Activated CD4-positive, alpha-beta memory T cell treated with anti-CD3 and anti-CD28 coated beads for 36 hours (primary cell): ENCODE results near the gene CCDC47. TPM values are rescaled to one million over a fixed set of nuclear protein-coding genes. Genes with fewer than 3 reads are reported as not detected.
A peak's percentile ranks its signal among the peaks of the same experiment; 100 is the strongest.

Experiments
- CTCF ChIA-PET: fragments of 350-600 bp; sonication (Branson Sonifier 250); formaldehyde crosslinking; loops from one replicate; lab custom pipeline; 2021; ENCODE audit warnings: antibody characterized with exemption, inconsistent platforms; lab: Charles Lee
- POLR2A ChIA-PET: fragments of 350-600 bp; sonication (Branson Sonifier 250); formaldehyde crosslinking; loops from one replicate; lab custom pipeline; 2021; ENCODE audit warnings: antibody characterized with exemption; lab: Charles Lee
- DNase-seq: peaks from one replicate; pipeline ENCODE4 v3.0.0-alpha.2; 2020
- H3K27ac Mint-ChIP-seq: one replicate; pipeline ENCODE4 v1.8.0; 2021; ENCODE audit warnings: mixed read lengths
- H3K27me3 Mint-ChIP-seq: one replicate; pipeline ENCODE4 v1.8.0; 2021; ENCODE audit warnings: mixed read lengths
- H3K36me3 Mint-ChIP-seq: one replicate; pipeline ENCODE4 v1.8.0; 2021; ENCODE audit warnings: mixed read lengths
- H3K4me1 Mint-ChIP-seq: one replicate; pipeline ENCODE4 v1.8.0; 2021; ENCODE audit warnings: low read depth, mixed read lengths
- H3K4me3 Mint-ChIP-seq: one replicate; pipeline ENCODE4 v1.8.0; 2021; ENCODE audit warnings: mild to moderate bottlenecking, mixed read lengths
- H3K9me3 Mint-ChIP-seq: one replicate; pipeline ENCODE4 v1.8.0; 2021; ENCODE audit warnings: mixed read lengths
- intact Hi-C: fragments of 100-400 bp; cut with micrococcal nuclease; formaldehyde crosslinking; loops from one replicate; pipeline ENCODE4 v1.15.1; 2023
- total RNA-seq, 2 experiments: library from RNA; stranded (reverse); gene quantifications; one replicate each; pipeline ENCODE4 v1.2.3, GENCODE V29; 2021

CCDC47 gene
- total RNA-seq, 2 experiments from 2014 or later, result 57.6 to 60.5 TPM

DNA sequence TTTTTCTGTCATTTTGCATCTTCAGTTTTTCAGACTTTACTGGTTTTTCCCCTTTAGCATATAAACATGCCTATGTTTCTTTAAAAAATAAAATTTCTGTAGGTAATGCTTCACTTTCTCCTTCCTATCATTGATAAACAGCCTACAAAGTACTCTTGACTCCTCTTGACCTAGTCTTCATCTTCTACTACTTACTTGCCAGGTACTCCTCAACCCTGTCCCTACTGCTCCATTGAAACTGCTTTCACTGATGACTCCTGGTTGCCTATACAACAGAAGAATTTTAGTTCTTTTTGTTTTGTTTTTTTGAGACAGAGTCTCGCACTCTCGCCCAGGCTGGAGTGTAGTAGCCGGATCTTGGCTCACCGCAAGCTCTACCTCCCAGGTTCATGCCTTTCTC lies 7.5 kb upstream of the CCDC47 start:
- ChIA-PET CTCF (interaction anchor here (1.0 kb wide), 1 partner anchor 355 kb away, joined by 3 read pairs; no protein-coding TSS in a partner anchor), POLR2A (interaction anchor here (0.7 kb wide), 1 partner anchor 61 kb away, joined by 3 read pairs; no protein-coding TSS in a partner anchor)
- Mint-ChIP-seq H3K9me3 (no peaks in the 10 kb centered on the region), H3K27me3 (no peaks in the 10 kb centered on the region), H3K36me3 (peaks cover 11% of the 10 kb centered on the region), H3K4me3 (no peak overlapping the region), H3K27ac (peak overlapping the region; percentile 28), H3K4me1 (peaks cover 68% of the 10 kb centered on the region)
- intact Hi-C loops, result no loop called here
- DNase-seq, result no peak

DNA sequence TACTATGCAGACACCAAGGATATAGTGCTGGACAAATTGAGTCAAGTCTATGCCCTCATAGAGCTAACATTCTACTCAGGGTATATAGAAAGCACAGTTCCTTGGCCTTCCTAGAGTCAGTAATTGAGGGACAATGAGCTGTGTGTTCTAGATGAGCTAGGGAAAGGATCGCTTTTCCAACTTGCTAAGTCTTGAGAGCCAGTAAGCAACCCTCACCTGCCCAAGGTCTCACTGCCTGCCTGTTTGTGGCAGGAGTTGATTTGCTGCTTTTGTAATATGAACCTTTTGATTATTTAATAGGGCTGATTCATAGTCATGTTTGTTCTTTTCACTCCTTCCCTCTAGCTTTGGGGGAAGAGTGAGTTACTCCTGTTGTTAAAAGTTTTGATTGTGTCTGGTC lies 7.1 kb upstream of the CCDC47 start:
- H3K36me3 Mint-ChIP-seq, result peaks cover 12% of the 10 kb centered on the region
- H3K4me1 Mint-ChIP-seq, result peaks cover 69% of the 10 kb centered on the region
- intact Hi-C loops, result no loop called here
- DNase-seq, result no peak
- ChIA-PET POLR2A (interaction anchor here (0.7 kb wide), 2 partner anchors 43 to 60 kb away, joined by 3 read pairs; no protein-coding TSS in a partner anchor), CTCF (interaction anchor here (1.0 kb wide), 1 partner anchor 354 kb away, joined by 3 read pairs; no protein-coding TSS in a partner anchor)
- no peaks in the 10 kb centered on the region for H3K9me3 Mint-ChIP-seq
- H3K4me3 Mint-ChIP-seq, result no peak overlapping the region
- peak overlapping the region; percentile 28 for H3K27ac Mint-ChIP-seq
- no peaks in the 10 kb centered on the region for H3K27me3 Mint-ChIP-seq

DNA sequence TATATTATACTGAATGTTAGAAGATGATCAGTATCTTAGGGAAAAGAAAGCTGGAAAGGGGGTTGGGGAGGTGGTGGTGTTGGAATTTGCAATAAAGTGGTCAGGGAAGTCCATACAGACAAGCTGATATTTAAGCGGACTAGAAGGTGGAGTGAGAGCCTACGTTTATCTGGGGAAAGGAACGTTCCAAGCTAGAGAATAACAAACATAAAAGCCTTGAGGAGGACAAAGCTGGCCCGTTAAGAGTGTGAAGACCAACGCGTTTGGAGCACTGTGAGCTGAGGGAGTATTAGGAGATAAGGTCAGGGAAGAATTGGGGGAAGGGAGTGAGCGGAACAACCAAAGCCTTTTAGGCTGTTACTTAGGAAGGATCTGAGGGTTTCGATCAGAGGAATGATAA lies 2.0 kb upstream of the CCDC47 start:
- H3K4me3 Mint-ChIP-seq, result peak overlapping the region; percentile 95
- H3K9me3 Mint-ChIP-seq, result no peaks in the 10 kb centered on the region
- peak overlapping the region; percentile 52 for H3K27ac Mint-ChIP-seq
- POLR2A ChIA-PET, result interaction anchor here (0.6 to 4.1 kb wide), 13 partner anchors 8 to 340 kb away, joined by 3 to 22 read pairs (median 4); partner anchors contain the start of genes FTSJ3, MAP3K3 and PSMC5
- H3K27me3 Mint-ChIP-seq, result no peaks in the 10 kb centered on the region
- intact Hi-C loops, result loop anchor here (2.0 to 10.0 kb wide), 3 partner anchors 225 to 729 kb away; partner anchors contain the start of genes CEP95, DCAF7 and DDX5
- CTCF ChIA-PET, result interaction anchor here (0.6 to 3.0 kb wide), 9 partner anchors 14 to 349 kb away, joined by 3 to 11 read pairs (median 3); no protein-coding TSS in a partner anchor
- H3K4me1 Mint-ChIP-seq, result peaks cover 53% of the 10 kb centered on the region
- no peak for DNase-seq
- H3K36me3 Mint-ChIP-seq, result peaks cover 28% of the 10 kb centered on the region

DNA sequence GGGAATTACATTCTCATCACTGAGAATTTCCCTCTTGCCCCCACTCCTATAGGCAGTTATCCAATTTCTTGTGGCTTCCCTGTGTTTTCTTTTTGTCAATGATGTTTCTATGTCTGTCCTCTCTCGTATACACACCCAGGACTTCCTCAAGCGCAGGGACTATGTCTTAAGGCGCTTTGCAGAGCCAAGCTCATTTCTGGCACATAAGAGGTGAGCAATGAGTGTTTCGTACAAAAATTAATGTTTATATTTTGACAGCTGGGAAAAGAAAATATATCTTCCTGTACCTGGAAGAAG lies 1.5 kb upstream of the CCDC47 start:
- DNase-seq, result peak; percentile 24
- peaks cover 25% of the 10 kb centered on the region for H3K36me3 Mint-ChIP-seq
- peaks cover 53% of the 10 kb centered on the region for H3K4me1 Mint-ChIP-seq
- intact Hi-C loops, result loop anchor here (1.0 to 10.0 kb wide), 4 partner anchors 153 to 730 kb away; partner anchors contain the start of genes CEP95, DCAF7, DDX5 and MAP3K3
- ChIA-PET CTCF (interaction anchor here (0.6 to 3.0 kb wide), 9 partner anchors 10 to 349 kb away, joined by 3 to 11 read pairs (median 3); partner anchors contain the start of gene LIMD2), POLR2A (interaction anchor here (0.6 to 4.1 kb wide), 15 partner anchors 9 to 339 kb away, joined by 3 to 34 read pairs (median 4); partner anchors contain the start of genes FTSJ3, MAP3K3 and PSMC5)
- peak overlapping the region; percentile 95 for H3K4me3 Mint-ChIP-seq
- no peaks in the 10 kb centered on the region for H3K27me3 Mint-ChIP-seq
- peak overlapping the region; percentile 100 for H3K27ac Mint-ChIP-seq
- H3K9me3 Mint-ChIP-seq, result no peaks in the 10 kb centered on the region

DNA sequence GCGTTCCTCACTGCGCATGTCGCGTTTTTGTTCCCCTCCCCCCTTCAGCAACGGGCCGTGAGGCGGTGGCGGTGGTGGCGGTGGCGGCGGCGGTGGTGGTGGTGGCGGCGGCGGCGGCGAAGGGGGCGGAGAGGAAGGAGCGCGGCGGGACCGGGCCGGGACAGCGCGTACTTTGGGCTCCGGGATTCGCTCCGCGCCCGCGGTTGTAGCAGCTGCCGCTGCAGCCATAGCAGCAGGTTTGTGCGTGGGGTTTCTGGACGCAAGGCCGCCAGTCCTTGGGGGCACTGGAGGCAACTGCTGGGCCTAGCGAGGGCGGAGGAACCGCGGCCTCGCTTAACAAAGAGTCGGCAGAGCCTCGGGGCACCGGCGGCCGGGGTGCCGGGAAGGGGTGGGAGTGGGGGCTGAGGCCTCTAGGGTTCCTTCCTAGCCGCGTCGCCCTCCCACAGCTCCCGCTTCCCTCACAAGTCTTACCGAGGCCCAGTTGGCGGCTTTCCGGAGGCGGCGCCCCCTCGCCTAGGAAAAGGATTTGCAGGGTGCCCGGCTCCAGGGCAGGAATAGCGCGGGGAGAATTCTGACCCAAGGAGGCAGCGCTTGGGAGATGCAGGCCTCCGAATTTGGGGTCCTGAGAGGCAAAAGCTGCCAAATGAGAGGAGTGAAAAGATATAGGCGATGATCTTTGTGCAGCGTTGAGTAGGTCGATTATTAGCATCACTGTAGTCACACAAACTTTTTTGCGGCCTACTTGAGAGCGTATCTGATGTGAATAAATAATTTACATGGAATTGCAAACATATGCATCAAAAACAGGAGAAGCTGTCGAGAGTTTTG lies 958 bp upstream of the CCDC47 start, which contains the start of gene DDX42:
Gene DDX42 (plus strand): TSS at position 30 of the 828 bp plus-strand sequence. CDS start 12,880 bp downstream, outside the sequence.
- no peaks in the 10 kb centered on the region for H3K27me3 Mint-ChIP-seq
- intact Hi-C loops, result loop anchor here (1.0 to 10.0 kb wide), 4 partner anchors 152 to 730 kb away; partner anchors contain the start of genes CEP95, DCAF7, DDX5 and MAP3K3
- peak within 1 kb of the TSS; percentile 100 for H3K27ac Mint-ChIP-seq
- H3K9me3 Mint-ChIP-seq, result no peaks in the 10 kb centered on the region
- DNase-seq, result peak; percentile 94
- H3K36me3 Mint-ChIP-seq, result peaks cover 21% of the 10 kb centered on the region
- CTCF ChIA-PET, result interaction anchor here (0.7 to 2.4 kb wide), 10 partner anchors 10 to 152 kb away, joined by 3 to 7 read pairs (median 3); partner anchors contain the start of genes LIMD2, MAP3K3 and STRADA
- H3K4me3 Mint-ChIP-seq, result peak within 1 kb of the TSS; percentile 95
- H3K4me1 Mint-ChIP-seq, result peaks cover 50% of the 10 kb centered on the region
- POLR2A ChIA-PET, result interaction anchor here (0.6 to 4.1 kb wide), 20 partner anchors 9 to 731 kb away, joined by 3 to 34 read pairs (median 5); partner anchors contain the start of genes FTSJ3, LIMD2, MAP3K3 and PSMC5

DNA sequence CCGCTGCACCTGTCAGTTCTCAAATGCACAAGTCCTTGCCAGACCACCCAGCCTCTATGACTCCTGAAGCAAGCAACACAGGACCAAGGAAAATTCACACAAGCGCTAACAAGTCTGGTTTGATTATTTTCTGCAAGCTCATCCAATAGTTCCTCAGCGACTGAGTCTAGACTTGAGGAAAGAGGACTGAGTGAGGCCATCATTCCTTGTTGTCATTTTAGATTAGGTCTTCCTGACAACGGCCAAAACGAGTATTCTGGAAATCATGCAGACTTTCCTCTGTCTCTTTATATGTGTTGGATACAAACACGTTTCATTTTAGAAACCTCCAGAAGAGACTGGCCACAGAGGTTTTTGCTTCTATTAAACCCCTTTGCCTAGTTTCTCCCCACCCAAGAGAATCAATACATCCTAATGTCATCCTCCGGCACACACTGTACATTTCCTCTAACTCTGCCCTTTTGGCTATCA lies 561 bp downstream of the CCDC47 start:
- Mint-ChIP-seq H3K4me3 (peak overlapping the region; percentile 95), H3K27me3 (no peaks in the 10 kb centered on the region), H3K27ac (peak overlapping the region; percentile 100), H3K9me3 (no peaks in the 10 kb centered on the region), H3K4me1 (peaks cover 48% of the 10 kb centered on the region), H3K36me3 (peaks cover 23% of the 10 kb centered on the region)
- ChIA-PET CTCF (interaction anchor here (1.2 to 2.4 kb wide), 2 partner anchors 31 to 76 kb away, joined by 4 to 7 read pairs; partner anchors contain the start of gene STRADA), POLR2A (interaction anchor here (1.3 to 4.1 kb wide), 8 partner anchors 17 to 733 kb away, joined by 5 to 34 read pairs (median 14); partner anchors contain the start of genes FTSJ3, LIMD2 and PSMC5)
- no peak for DNase-seq
- intact Hi-C loops, result loop anchor here (1.0 to 10.0 kb wide), 6 partner anchors 32 to 732 kb away; partner anchors contain the start of genes CEP95, DDX5, FTSJ3 and PSMC5

DNA sequence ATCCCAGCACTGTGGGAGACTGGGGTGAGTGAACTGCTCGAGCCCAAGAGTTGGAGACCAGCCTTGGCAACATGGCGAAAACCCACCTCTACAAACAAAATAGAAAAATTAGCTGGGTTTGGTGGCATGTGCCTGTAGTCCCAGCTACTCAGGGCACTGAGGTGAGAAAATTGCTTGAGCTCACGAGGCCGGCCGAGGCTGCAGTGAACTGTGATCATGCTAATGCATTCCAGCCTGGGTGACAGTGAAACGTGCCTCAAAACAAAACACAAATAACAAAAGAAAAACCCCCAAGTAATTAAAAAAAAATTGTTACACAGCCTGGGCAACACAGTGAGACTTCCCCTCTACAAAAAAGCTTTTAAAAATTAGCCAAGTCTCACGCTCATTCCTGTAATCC lies 5.0 kb downstream of the CCDC47 start:
- Mint-ChIP-seq H3K27ac (no peak overlapping the region), H3K27me3 (no peaks in the 10 kb centered on the region), H3K4me3 (no peak overlapping the region), H3K36me3 (peaks cover 27% of the 10 kb centered on the region), H3K4me1 (peaks cover 40% of the 10 kb centered on the region), H3K9me3 (no peaks in the 10 kb centered on the region)
- intact Hi-C loops, result no loop called here
- CTCF ChIA-PET, result no interaction called here
- no peak for DNase-seq
- POLR2A ChIA-PET, result interaction anchor here (1.2 kb wide), 1 partner anchor 30 kb away, joined by 3 read pairs; no protein-coding TSS in a partner anchor

DNA sequence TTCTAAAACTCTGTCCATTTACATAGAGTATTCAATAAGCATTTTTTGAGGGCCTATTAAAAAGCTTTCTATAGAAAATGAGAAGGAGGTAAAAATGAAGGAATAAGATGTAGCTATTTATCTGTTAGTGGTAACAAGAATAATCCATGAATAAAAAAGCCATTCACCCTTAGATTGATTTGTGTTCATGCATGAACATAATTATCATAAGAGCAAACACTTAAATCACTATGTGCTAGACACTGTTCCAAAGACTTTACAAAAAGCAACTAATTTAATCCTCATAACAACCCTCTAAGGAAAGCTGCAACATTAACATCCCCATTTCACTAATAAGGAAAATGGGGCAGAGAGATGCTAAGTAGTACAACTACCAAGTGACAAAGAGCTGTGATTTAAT lies 6.6 kb downstream of the CCDC47 start:
- intact Hi-C loops, result no loop called here
- ChIA-PET CTCF (interaction anchor here (0.6 to 0.9 kb wide), 2 partner anchors 22 to 36 kb away, joined by 3 read pairs; no protein-coding TSS in a partner anchor), POLR2A (no interaction called here)
- Mint-ChIP-seq H3K27ac (no peak overlapping the region), H3K36me3 (peaks cover 28% of the 10 kb centered on the region), H3K27me3 (no peaks in the 10 kb centered on the region), H3K4me1 (peaks cover 37% of the 10 kb centered on the region), H3K4me3 (no peak overlapping the region), H3K9me3 (no peaks in the 10 kb centered on the region)
- DNase-seq, result no peak

DNA sequence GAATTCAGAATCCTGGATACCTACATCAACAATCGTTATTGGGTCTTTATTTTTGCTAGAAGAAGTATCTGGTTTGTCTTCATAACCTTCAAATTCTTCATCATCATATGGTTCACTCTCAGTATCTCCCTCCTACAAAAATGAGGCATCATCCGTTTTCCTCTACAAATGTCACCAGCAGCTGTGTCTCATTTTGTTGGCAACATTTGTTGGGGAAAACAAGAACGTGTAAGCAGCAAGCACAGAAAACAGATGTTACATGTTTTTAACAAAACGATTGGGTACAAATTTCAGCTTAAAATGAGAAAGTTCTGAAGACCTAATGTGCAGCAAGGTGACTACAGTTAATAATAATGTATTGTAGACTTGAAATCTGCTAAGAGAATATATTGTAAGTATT lies 8.7 kb downstream of the CCDC47 start:
- H3K27me3 Mint-ChIP-seq, result no peaks in the 10 kb centered on the region
- H3K9me3 Mint-ChIP-seq, result no peaks in the 10 kb centered on the region
- peaks cover 38% of the 10 kb centered on the region for H3K36me3 Mint-ChIP-seq
- no peak for DNase-seq
- ChIA-PET POLR2A (interaction anchor here (2.0 kb wide), 1 partner anchor 10 kb away, joined by 8 read pairs; the partner anchor contains the start of genes CCDC47 and DDX42), CTCF (interaction anchor here (0.7 to 1.2 kb wide), 2 partner anchors 9 to 84 kb away, joined by 3 read pairs; partner anchors contain the start of genes CCDC47 and DDX42)
- peaks cover 30% of the 10 kb centered on the region for H3K4me1 Mint-ChIP-seq
- H3K27ac Mint-ChIP-seq, result no peak overlapping the region
- intact Hi-C loops, result no loop called here
- H3K4me3 Mint-ChIP-seq, result no peak overlapping the region

DNA sequence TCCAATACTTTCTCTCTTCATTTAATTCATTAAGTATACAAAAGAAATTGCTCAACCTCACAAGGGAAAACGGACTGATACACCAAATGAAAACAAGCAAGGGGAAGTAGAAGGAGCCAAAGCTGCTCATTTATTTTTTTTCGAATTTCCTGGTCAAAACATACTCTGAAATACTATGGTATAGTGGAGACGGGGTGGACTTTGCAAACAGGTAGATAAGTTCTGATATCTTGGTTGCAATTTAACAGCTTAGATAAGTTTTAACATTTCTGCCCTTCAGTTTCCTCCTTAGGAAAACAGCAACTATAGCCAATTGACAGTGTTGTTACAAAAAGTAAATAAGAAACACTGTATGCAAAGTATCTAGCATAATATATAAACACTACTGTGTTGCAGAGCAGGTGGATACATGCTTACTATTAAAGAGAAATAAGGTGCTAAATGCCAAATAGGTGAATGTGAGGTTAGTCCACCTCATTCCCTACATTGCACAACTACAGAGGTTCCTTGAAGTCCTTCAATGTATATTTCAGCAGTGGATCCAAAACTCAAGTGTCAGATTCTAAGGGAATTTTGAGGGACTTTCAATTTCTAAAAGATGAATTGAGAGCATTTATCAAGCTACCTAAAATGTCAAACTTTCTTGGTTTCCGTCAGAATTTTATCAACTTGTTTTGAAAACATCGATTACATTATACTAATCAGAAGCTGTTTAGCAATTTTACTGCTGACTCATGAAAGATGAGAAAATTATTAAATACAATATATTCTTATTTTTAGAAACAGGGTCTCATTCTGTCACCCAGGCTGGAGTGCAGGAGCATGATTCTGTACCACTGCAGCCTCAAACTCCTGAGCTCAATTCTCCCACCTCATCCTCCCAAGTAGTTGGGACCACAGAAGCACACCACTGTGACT lies 11.0 kb downstream of the CCDC47 start:
- intact Hi-C loops, result no loop called here
- Mint-ChIP-seq H3K36me3 (peaks cover 46% of the 10 kb centered on the region), H3K9me3 (no peaks in the 10 kb centered on the region), H3K27me3 (no peaks in the 10 kb centered on the region), H3K27ac (no peak overlapping the region), H3K4me1 (peaks cover 17% of the 10 kb centered on the region), H3K4me3 (no peak overlapping the region)
- CTCF ChIA-PET, result interaction anchor here (1.2 kb wide), 1 partner anchor 337 kb away, joined by 3 read pairs; no protein-coding TSS in a partner anchor
- POLR2A ChIA-PET, result no interaction called here
- no peak for DNase-seq
